Amniotic stem cell (primary cell): Measurements from ENCODE around the gene CDK14.
"Not testable (repeated sequence)": the region's sequence is repeated elsewhere in the genome, so short reads cannot be mapped to it uniquely, and the experiment has no call there.

Experiments used
- DNase-seq: peaks from one replicate; lab custom pipeline; 2025; lab: John Stamatoyannopoulos, UW

Gene CDK14

DNA sequence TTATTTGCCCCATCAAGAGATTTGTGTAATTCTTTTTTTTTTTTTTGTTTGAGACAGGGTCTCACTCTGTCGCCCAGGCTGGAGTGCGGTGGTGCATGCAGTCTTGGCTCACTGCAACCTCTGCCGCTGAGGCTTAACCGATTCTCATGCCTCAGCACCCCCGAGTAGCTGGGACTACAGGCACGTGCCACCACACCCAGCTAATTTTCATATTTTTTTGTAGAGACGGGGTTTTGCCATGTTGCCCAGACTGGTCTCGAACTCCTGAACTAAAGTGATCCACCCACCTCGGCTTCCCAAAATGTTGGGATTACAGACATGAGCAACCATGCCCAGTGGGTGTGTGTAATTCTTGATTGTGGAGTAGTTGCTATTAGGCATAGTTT lies 161.4 kb downstream of the CDK14 start:
- DNase-seq = not testable (repeated sequence)

DNA sequence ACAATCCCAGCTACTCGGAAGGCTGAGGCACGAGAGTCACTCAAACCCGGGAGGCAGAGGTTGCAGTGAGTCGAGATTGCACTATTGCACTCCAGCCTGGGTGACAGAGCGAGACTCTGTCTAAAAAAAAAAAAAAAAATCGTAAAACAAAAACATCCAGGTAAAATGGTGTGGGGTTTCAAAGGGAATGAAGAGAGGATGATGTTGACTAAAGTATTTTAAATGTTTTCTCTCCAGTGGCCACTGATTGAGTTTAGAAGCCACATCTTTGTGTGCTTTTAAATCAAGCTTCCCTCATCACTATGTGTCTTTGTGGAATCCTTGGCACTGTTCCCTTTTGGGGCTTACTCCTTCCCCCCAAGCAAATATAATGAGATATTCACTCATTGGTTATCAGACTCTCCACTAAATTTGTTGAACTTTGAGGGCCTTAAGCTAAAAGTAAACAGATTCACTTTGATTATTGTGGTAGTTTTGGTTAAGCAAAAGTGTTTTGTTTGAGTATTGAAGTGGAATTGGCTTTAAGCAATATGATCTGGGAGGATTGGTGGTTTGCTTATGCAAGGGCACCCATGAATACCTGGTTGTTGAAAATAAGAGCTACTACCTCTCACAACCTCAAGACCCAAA lies 162.9 kb downstream of the CDK14 start:
- DNase-seq = no peak

DNA sequence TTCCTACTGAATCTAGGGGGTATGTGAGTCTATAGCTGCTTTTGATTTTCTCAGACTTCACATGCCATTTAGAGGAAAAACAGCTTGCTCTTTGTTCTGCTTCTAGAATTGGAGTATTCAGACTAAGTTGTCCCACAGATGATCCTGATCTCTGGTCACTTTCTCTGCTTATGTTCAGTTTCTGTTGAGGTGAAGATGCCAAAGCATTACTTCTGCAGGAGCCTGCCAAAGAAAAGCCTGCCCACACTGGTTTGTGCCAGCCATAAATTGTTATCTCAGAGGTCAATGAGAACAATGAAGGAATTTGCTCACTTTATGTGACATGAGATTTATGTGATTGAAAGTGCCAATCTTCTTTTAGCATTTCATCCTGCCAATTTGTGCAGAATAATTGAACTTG lies 163.6 kb downstream of the CDK14 start:
- DNase-seq = no peak

DNA sequence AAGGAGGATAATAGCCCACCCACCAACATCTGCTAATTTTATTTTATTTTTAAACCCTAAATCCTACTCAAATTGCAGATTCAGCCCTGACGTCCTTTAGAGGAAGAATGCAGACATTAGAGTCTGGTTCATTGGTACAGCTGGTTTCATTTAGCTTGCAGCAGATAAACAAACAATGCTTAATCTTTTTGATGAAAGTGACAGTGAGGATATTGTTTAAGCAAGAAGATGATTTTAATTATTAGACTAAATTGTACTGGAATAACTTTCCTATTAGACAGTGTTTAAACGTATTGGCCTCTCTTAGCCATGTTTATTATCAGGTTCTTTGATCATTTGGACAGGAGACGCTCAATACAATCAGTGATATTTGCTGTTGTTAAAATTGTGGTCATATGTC lies 164.8 kb downstream of the CDK14 start:
- no peak for DNase-seq

DNA sequence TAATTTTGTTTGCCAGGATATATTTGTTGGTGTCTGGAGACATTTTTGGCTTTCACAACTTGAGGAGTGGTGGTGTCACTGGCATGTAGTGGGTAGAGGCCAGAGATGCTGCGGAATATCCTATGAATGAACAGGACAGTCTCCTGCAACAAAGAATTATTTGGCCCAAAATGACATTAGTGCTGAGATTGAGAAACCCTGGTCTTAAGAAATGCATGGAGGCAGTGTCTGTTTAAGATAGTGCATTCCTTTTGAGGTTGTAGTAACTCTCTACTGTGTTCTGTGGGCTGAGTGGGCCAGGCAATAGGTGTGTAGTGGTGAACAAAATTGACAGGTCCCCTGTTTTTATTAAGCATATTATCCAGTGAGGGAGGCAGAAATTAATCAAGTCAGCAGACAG lies 165.5 kb downstream of the CDK14 start:
- DNase-seq = no peak

DNA sequence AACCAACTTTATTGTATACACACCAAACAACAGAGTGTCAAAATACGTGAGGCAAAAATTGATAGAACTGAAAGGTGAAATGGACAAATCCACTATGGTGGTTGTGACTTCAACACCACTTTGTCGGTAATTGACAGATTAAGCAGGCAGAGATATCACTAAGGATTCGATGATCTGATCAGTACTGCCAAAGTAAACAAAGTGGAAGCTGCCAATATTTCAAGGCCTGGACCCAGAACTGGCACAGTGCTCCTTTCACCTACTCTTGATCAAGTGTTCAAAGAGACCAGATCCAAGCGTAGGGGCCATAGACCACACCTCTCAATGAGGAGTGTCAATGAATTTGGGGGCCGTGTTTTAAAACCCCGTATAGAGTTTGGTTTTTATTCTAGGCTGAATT lies 167.0 kb downstream of the CDK14 start:
- DNase-seq = no peak

DNA sequence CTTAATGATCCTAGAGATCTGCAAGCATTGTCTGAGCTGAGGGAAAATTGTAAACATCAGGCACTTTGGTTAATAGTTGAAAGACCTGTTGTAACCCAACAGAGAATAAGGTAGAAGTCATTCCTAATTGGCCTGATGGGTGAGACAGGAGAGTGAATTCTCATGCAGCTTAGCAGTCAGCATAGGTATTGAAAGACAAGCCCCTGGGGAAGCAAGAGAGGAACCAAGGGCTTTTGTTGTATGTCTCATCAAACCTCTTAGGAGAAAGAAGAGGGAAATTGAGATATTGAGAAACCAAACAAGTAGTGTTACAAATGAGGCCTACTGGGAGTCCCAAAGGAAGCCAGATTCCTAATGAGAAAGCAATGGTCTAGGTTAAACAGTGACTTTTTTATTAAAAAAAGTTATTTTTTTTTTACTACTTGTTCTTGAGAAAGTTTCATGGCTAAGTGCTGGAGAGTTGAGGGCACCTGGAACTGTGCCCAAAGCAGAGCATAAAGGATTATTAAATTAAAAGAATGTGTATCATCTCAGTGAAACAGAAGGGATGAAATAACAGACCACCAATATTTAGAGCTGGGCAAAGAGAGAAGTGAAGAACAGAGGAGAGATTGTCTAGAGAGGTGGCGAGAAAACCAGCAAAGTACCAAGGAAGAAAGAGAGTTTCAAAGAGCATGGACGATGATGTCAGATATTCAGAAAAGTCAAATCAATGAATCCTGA lies 168.9 kb downstream of the CDK14 start:
- no peak for DNase-seq

DNA sequence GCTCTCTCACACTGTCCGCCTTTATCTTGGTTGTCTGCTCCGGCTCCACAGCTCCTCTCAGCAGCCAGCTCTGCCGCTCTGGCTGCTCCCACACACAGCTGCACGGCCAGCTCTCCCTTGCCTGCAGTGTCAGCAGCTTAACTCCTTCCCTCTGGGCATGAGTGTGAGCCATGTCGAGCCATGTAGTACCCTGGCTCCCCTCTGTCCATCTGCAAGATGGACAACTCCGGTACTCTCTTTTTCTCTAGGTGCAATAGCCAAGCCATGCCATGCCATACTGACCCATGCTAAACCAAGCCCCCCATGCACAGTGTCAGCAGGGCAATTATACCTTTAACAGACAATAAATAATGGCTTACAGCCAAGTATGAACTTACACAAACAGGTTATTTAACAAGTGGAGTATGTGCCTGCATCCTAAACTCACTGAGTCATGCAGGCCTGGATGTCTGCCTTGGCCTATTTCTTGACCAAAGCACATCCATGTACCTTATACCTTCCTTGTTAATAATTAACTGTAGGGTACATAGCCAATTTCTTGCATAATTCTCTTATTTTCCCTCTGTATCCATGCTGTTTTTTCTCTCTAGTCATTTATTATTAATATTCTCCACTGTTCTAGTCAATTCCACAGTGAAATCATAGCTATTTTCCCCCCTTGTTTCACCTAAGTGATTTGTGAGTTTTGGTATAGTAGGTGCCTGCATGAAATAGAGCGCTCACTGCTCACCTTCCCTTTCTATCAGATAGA lies 170.9 kb downstream of the CDK14 start:
- DNase-seq = no peak

DNA sequence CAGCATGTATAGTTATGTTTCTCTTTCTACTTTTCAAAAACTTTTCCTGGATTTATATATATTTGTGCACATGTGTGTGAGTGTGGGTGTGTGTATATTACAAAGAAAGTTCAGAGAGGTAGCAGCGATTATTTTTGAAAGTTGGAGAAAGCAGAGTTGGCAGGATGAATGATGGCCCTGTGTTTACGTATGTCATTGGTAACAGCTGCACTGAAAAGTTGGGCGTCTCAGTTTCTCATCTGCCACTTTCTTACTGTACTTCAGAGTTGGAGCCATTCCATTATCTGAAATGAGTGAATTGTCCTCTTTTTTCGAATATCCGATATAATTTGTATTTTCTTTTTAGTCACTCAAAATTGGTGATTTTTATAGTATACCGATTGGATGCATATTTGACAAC lies 172.2 kb downstream of the CDK14 start:
- no peak for DNase-seq

DNA sequence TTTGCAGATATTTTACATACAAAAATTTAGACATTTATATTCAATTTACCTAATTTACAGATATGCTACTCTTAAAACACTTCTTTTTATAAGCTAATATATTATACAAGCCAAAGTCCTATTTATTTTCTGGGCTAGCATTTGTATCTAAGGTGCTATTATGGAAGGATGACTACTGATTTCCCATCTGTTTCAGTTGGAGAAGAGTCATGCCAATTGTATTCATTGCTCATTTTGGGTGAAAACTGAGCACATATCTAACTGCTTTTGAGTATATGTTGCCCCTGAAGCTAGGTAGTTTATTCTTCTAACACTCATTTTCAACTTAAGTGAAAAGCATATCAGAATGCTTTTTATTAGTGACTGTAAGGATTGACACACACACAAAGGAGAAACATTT lies 172.9 kb downstream of the CDK14 start:
- no peak for DNase-seq

DNA sequence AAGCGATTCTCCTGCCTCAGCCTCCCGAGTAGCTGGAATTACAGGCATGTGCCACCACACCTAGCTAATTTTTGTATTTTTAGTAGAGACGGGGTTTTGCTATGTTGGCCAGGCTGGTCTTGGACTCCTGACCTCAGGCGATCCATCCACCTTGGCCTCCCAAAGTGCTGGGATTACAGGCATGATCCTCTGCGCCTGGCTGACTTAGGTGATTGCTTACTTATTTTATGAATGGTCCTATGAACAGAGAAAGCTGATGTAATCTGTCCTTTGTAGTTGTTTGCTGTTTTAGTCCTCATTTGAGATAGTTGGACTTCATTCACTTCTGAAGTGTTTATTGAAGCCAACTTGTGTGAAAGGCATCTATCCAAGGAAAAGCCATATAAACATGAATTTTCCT lies 173.4 kb downstream of the CDK14 start:
- not testable (repeated sequence) for DNase-seq

DNA sequence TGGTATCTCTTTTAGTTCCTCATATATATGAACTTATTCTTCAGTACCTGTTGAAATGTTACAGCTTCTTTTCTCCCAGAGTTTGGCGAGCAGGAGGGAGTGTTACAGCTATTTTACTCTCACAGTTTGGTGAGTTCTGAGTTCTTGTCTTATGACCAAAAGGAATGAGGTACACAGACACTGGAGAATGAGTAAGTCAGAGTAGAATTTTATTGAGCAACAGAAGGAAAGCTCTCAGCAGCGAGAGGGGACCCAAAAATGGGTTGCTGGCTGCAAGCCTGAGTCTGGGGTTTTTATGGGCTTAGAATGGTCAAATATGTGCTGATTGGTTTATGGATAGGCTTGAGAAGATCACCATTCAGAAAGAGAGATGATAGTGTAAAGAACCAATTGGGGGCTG lies 175.2 kb downstream of the CDK14 start:
- no peak for DNase-seq

DNA sequence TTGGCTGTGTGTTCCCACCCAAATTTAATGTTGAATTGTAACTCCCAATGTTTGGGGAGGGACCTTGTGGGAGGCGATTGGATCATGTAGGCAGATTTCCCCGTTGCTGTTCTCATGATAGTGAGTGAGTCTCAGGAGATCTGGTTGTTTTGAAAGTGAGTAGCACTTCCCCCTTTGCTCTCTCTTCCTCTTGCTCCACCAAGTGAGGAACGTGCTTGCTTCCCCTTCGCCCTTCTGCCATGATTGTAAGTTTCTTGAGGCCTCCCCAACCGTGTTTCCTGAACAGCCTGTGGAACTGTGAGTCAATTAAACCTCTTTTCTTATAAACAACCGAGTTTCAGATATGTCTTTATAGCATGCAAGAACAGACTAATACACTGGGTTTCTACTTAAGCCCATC lies 176.3 kb downstream of the CDK14 start:
- no peak for DNase-seq

DNA sequence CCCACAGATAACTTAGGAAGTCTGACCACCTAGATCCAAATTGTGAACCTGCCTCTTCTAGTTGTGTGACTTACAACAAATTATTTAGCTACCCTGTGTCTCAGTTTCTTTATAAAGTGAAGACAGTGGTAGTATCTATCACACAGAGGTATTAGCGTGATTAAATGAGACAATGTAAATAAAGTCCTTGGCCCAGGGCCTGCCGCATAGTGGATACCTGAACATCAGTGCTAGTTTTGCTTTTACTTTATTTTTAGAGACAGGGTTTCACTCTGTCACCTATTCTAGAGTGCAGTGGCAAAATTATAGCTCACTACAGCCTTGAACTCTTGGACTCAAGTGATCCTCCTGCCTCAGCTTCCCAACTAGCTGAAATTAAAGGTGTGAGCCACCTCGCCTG lies 177.1 kb downstream of the CDK14 start:
- DNase-seq = no peak

DNA sequence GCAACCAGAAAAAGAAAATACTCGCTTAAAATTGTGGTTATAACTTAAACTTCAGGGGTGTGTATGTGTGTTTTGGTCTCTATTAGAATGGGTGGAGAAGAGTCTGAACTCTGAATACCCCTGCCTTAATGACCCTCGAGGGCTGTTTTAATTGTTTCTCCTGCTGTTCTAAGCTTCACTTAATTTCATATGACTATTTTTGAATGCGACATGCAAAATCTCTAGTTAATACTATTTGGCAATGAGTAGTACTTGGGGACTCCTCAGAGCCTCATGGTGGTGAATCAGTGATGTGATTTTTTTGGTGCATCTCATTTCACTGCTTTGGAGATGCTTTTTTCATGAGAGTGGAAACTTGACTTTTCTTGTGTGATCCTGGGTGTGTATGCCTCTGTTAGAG lies 178.6 kb downstream of the CDK14 start:
- no peak for DNase-seq

DNA sequence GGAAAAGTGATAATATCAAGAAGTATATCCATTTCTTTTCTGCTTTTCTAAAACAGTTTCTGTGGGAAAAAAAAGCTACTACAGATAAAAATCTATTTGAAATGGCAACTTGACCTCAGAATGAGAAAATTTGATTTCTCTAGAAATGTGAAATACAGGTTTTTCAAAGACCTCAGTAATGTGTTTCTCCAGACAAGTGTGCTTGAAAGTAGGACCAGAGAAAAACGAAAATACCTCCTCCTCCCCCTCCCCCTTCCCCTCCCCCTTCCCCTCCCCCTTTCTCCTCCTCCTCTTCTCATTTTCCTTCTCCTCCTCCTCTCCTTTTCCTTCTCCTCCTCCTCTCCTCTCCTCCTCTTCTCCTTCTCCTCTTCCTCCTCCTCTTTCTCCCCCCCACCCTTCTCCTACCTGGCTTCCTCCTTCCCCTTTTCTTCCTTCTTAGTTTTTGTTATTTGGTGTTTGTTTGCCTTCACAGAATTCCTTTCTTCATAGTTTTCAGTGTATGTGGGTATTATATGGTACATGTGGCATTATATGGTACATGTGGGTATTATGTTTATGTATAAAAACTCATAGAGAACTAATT lies 179.4 kb downstream of the CDK14 start:
- no peak for DNase-seq

DNA sequence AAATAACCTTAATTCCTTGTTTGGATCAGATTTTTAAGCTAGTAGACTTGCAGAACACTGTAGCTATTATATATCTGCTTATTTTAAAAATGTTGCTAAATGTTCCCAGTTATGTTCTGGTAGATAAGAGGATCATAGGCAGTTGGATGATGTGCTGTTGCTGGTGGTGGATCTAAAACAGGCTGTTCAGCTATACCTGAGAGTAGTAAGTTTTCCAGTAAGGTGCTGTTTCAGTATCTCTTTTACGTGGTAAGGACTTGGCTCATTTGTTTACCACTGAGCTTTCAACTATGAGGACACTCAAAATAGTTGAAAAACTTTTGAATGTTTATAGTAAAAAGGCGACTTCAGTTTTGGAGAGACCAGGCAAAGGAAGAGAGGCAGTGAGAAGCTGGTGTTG lies 180.9 kb downstream of the CDK14 start:
- no peak for DNase-seq

DNA sequence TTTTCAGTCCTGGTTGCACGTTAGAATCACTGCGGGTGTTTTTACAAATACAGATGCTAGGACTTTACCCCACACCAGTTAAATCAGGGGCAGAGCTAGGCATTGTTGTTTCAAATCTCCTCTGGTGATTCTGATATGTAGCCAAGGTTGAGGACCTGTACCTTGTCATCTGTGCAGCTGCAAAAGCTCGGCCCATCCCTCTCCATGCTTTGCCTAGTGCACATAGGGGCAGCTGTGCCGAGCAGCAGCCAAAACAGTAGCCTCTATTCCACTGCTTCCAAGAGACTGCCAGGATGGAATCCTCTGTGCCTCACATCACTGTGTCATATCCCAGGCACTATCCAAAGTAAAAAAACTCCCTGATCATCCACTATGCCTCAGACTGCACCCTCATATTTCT lies 181.3 kb downstream of the CDK14 start:
- DNase-seq = no peak

DNA sequence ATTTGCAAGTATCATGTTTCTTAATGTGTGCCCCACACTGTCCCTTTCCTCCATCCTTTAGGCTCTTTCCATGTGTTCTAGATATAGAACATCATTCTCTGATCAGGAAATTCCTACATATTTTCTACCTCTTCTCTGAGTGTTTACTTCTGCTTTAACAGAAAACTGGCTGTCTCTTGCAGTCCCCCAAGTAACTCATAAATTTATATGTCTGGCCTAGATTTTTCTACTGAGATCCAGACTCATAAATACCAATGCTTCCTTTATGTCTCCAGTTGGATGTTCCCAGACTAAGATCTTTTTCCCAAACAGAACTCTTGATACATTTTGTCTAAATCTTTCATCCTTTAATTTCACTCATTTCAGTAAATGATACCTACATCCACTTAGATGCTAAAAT lies 181.8 kb downstream of the CDK14 start:
- no peak for DNase-seq

DNA sequence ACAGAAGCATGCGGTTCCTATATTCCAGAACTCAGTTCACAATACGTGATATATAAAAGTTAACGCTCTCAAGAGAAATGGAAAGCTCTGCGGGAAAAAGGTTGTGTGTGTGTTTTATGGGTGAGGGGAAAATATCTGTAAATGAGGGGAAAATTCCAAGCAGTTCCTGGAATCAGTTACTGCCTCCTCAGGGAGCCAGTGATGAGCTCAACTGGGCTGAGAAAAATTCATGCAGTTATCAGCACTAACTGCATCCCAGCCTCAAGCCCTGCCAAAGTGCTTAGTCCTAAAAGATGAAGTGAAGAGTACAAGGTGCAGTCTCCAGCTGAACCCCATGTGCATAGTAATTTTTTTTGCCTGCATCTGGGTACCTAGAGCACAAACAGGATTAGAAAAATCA lies 191.9 kb downstream of the CDK14 start:
- DNase-seq = no peak

DNA sequence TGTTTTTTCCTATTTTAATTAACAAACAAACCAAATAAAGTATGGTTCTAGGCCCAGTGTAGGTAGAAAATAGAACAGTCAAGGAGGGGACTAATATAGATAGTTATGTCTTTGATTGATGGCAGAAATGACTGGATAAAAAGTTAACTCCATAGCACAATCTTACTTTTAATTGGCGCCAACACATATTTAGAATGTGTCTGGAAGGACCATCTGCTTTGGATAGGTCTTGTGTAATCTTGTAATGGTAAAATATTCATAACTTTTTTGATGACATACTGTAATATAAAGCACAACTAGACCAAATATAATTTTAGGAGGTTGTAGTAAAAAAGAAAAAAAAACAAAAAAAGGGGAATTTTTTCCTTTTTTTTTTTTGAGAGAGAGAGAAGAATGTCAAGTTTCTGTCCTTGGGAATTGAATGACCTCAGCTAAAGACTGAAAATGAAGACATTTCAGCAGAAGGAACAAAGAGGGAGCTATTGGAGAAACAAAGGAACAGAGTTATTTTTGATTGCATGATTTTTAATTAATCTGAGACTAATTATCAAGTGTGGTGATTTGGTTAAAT lies 193.7 kb downstream of the CDK14 start:
- no peak for DNase-seq

DNA sequence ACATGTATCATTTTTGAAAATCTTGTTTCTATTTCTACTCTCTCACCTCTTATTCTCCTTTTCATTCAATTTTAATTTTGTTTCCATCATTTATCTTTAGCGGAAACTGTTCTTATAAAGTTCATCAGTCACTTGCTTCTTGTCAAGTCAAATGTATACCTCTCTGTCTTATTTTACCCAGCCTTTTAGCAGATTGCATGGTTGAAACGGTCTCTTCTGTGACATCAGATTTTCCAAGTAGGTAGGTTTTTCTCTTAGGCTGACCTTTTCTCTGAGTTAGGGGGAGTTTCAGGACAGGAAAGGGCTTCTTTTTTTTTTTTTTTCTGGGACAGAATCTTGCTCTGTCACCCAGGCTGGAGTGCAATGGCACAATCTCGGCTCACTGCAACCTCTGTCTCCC lies 195.5 kb downstream of the CDK14 start:
- no peak for DNase-seq

DNA sequence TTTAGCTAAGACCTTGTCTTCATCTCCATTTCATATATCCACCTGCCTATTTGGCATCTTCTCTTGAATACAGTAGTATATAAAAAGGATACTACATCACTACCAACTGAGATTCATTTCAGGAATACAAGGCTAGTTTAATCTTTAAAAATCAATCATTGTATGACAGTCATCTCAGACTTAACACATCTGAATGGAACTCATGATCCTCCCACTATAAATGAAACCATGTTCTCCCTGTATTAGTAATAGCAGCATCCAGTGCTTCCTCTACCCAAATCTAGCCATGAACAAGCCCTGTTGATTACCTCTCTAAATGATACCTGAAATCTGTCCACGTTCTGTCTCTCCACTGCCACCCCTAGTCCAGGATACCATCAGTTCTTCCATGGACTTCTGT lies 196.2 kb downstream of the CDK14 start:
- DNase-seq = no peak
